Prostate gland (tissue), 2 donors: ENCODE data around the gene MED16.

Experiments used
- POLR2A ChIP-seq: fragments of 450-650 bp; IDR thresholded peaks from one replicate; pipeline ENCODE4 v1.6.1; 2016; ENCODE audit warnings: antibody characterized with exemption, mild to moderate bottlenecking
- POLR2AphosphoS5 ChIP-seq: sonication (generic); formaldehyde crosslinking; IDR thresholded peaks from one replicate; pipeline ENCODE4 v1.6.1; 2017; ENCODE audit warnings: antibody characterized with exemption
- TF ChIP-seq, protein P1 (sequence below), 4 experiments: fragments of 200-600 bp in 2 of 4; fragments of 450-650 bp in 2 of 4; sonication (generic) in 2 of 4; IDR thresholded peaks; 1 replicate in 3 of 4; 2 replicates in 1 of 4; pipeline ENCODE4 v1.5.1; 2016 to 2019; ENCODE audit warnings: antibody characterized with exemption in 4 of 4, mild to moderate bottlenecking in 2 of 4, moderate library complexity in 2 of 4

DNA sequence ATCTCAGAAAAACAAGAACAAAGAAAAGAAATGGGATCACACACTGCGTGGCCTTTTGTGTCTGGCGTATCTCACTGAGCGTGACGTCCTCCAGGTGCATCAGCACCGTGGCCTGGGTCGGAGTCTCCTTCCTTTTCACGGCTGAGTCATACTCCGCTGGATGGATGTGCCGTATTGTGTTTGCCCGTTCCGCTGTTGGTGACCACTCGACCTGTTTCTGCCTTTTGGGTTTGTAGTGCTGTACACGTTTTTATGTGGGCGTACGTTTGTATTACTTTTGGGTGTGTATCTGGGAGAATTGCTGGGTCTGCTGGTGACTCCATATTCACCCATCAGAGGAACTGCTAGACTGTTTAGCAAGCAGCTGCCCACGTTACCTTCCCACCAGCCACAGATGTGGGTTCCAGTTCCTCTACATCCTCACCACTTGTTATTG, 44.3 kb upstream of the MED16 start:
- TF ChIP-seq, protein P1, sequence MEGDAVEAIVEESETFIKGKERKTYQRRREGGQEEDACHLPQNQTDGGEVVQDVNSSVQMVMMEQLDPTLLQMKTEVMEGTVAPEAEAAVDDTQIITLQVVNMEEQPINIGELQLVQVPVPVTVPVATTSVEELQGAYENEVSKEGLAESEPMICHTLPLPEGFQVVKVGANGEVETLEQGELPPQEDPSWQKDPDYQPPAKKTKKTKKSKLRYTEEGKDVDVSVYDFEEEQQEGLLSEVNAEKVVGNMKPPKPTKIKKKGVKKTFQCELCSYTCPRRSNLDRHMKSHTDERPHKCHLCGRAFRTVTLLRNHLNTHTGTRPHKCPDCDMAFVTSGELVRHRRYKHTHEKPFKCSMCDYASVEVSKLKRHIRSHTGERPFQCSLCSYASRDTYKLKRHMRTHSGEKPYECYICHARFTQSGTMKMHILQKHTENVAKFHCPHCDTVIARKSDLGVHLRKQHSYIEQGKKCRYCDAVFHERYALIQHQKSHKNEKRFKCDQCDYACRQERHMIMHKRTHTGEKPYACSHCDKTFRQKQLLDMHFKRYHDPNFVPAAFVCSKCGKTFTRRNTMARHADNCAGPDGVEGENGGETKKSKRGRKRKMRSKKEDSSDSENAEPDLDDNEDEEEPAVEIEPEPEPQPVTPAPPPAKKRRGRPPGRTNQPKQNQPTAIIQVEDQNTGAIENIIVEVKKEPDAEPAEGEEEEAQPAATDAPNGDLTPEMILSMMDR (IDR thresholded peaks at IDR 0.05): no peak
- TF ChIP-seq POLR2A (no peak), POLR2AphosphoS5 (no peak)
